H1 (cell line): ENCODE results near the gene WRAP73. TPM values are rescaled to one million over a fixed set of nuclear protein-coding genes. Genes with fewer than 3 reads are reported as not detected.

Experiments
- EGR1 ChIP-seq: IDR thresholded peaks from 2 replicates; pipeline ENCODE4 v1.6.1; 2011; ENCODE audit warnings: low read depth, low read length, borderline replicate concordance
- HDAC2 ChIP-seq, 2 experiments: fragments of 300-600 bp in 1 of 2; sonication (generic) in 1 of 2; IDR thresholded peaks; 2 replicates each; pipeline ENCODE4 v1.6.1; 2011 to 2012; ENCODE audit warnings: low read depth in 2 of 2, low read length in 2 of 2, mild to moderate bottlenecking in 2 of 2, moderate library complexity in 2 of 2, borderline replicate concordance in 1 of 2, inconsistent platforms in 1 of 2
- SAP30 ChIP-seq: fragments of 300-600 bp; sonication (generic); IDR thresholded peaks from 2 replicates; pipeline ENCODE4 v1.7.1; 2012; ENCODE audit warnings: low read length, moderate library complexity, mild to moderate bottlenecking, inconsistent platforms; ENCODE audit not compliant: insufficient read depth, insufficient replicate concordance
- SP1 ChIP-seq: IDR thresholded peaks from 2 replicates; pipeline ENCODE4 v1.6.1; 2011; ENCODE audit warnings: low read depth, low read length
- TAF7 ChIP-seq: optimal IDR thresholded peaks from 2 replicates; pipeline ENCODE3; 2011; ENCODE audit warnings: low read depth, mild to moderate bottlenecking, inconsistent platforms, low read length, moderate library complexity, borderline replicate concordance
- polyA plus RNA-seq, 7 experiments: library from polyadenylated mRNA; depleted of rRNA in 3 of 7; stranded (reverse) in 5 of 7; unstranded in 2 of 7; fragments of >200 nt in 5 of 7; fragments of 200-250 nt in 2 of 7; gene quantifications; 1 replicate in 5 of 7; 2 replicates in 1 of 7; 4 replicates in 1 of 7; pipeline versions ENCODE4 v1.2.1 to v1.2.3, GENCODE V29; 2011 to 2013; ENCODE audit warnings: missing spikeins in 2 of 7, mixed read lengths in 2 of 7
- total RNA-seq: library from RNA; stranded (reverse); fragmentation: NEBNext Ultra II Directional; extraction: Animal tissue kit (Norgen Biotek cat#: 25700); gene quantifications from 2 replicates; pipeline ENCODE4 v1.2.1, GENCODE V29; 2021
- TF ChIP-seq, protein P1 (sequence below): IDR thresholded peaks from 2 replicates; pipeline ENCODE4 v1.6.1; 2011; ENCODE audit warnings: low read length, improper control_type of control experiment
- TF ChIP-seq, protein P2 (sequence below): IDR thresholded peaks from 2 replicates; pipeline ENCODE4 v1.6.1; 2012; ENCODE audit warnings: inconsistent platforms

The WRAP73 gene
- total and polyA plus RNA-seq, 2 of the 8 experiments (the other 6 are each of a cell fraction or from before 2014, with no cell fraction given), result 30.3 to 50.7 TPM

DNA sequence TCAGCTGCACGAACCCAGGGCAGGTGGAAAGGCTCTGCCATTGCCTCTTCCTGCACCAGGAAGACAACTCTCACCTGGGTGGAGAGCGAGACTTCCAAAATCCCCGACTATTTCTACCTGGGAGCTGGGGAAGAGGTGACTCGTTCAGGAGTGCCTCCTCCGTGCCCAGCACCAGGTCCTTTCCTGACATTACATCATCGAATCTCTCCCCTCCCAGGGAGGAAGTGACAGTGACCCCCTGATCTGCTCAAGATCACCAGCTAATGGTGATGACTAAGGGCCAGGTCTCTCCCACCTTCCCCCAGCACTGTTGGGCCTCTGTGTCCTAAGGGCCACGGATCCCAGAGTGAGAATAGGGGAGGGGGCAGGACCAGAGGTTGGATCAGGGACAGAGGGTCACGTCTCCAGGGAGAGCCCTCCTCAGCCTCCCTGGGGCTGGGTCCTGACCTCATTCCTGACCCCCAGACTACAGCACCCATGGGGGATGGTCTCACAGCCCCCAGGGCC lies 45.4 kb downstream of the WRAP73 start (continued):
- TF ChIP-seq, protein P1, sequence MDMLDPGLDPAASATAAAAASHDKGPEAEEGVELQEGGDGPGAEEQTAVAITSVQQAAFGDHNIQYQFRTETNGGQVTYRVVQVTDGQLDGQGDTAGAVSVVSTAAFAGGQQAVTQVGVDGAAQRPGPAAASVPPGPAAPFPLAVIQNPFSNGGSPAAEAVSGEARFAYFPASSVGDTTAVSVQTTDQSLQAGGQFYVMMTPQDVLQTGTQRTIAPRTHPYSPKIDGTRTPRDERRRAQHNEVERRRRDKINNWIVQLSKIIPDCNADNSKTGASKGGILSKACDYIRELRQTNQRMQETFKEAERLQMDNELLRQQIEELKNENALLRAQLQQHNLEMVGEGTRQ, result no peak
- TF ChIP-seq TAF7 (no peak), HDAC2 (IDR thresholded peaks at IDR 0.05; ENCODE audit: borderline replicate concordance in 1 of 2, low read depth in 2 of 2, low read length in 2 of 2) (no peak), EGR1 (no peak), SAP30 (no peak), SP1 (no peak)
- TF ChIP-seq, protein P2, sequence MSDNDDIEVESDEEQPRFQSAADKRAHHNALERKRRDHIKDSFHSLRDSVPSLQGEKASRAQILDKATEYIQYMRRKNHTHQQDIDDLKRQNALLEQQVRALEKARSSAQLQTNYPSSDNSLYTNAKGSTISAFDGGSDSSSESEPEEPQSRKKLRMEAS, result no peak
